ENCODE results near the gene CTXN1.
"Not testable (repeated sequence)": the region's sequence is repeated elsewhere in the genome, so short reads cannot be mapped to it uniquely, and the experiment has no call there.

Gene CTXN1

GRCh38 chr19:7926021-7926726, at the start of gene CTXN1:
Gene CTXN1, minus strand, starts transcription at chr19:7926135. Its CDS starts 597 bp downstream, at chr19:7925538.
- peak; percentile 36 for DNase-seq (ENCODE audit: low read depth)

GRCh38 chr19:7975037-7975436, 49.1 kb upstream of the CTXN1 start:
- DNase-seq (ENCODE audit: low read depth): no peak

GRCh38 chr19:7973883-7974282, 47.9 kb upstream of the CTXN1 start:
- DNase-seq (ENCODE audit: low read depth): no peak

GRCh38 chr19:7971553-7972520, 45.9 kb upstream of the CTXN1 start:
- DNase-seq (ENCODE audit: low read depth): no peak

GRCh38 chr19:7970716-7971448, 44.9 kb upstream of the CTXN1 start:
- peak; percentile 25 for DNase-seq (ENCODE audit: low read depth)

GRCh38 chr19:7969555-7969939, 43.6 kb upstream of the CTXN1 start:
- DNase-seq (ENCODE audit: low read depth): no peak

GRCh38 chr19:7968796-7969554, 43.0 kb upstream of the CTXN1 start:
- no peak for DNase-seq (ENCODE audit: low read depth)

GRCh38 chr19:7968008-7968795, 42.3 kb upstream of the CTXN1 start:
- no peak for DNase-seq (ENCODE audit: low read depth)

- no peak for DNase-seq (ENCODE audit: low read depth)
Measured at GRCh38 chr19:7965921-7966665, 40.2 kb upstream of the CTXN1 start.

- no peak for DNase-seq (ENCODE audit: low read depth)
Measured at GRCh38 chr19:7965259-7965841, 39.4 kb upstream of the CTXN1 start.

GRCh38 chr19:7963566-7963965, 37.6 kb upstream of the CTXN1 start:
- no peak for DNase-seq (ENCODE audit: low read depth)

GRCh38 chr19:7962644-7963268, 36.8 kb upstream of the CTXN1 start:
- DNase-seq (ENCODE audit: low read depth): no peak

- DNase-seq (ENCODE audit: low read depth): no peak
Measured at GRCh38 chr19:7961920-7962626, 36.1 kb upstream of the CTXN1 start.

- DNase-seq (ENCODE audit: low read depth): not testable (repeated sequence)
Measured at GRCh38 chr19:7961082-7961481, 35.1 kb upstream of the CTXN1 start.

- no peak for DNase-seq (ENCODE audit: low read depth)
Measured at GRCh38 chr19:7959211-7959610, 33.3 kb upstream of the CTXN1 start.

GRCh38 chr19:7955696-7956095, 29.8 kb upstream of the CTXN1 start:
- no peak for DNase-seq (ENCODE audit: low read depth)

GRCh38 chr19:7953576-7953975, 27.6 kb upstream of the CTXN1 start:
- no peak for DNase-seq (ENCODE audit: low read depth)

- DNase-seq (ENCODE audit: low read depth): peak; percentile 41
Measured at GRCh38 chr19:7953060-7953459, 27.1 kb upstream of the CTXN1 start.

- peak; percentile 58 for DNase-seq (ENCODE audit: low read depth)
Measured at GRCh38 chr19:7947939-7948338, 22.0 kb upstream of the CTXN1 start.
